Dedifferentiated amniotic fluid mesenchymal stem cell (primary cell): ENCODE measurements around the gene AMELY.
"Not testable (repeated sequence)": the region's sequence is repeated elsewhere in the genome, so short reads cannot be mapped to it uniquely, and the experiment has no call there.

ENCODE experiments used
- DNase-seq: peaks from one replicate; pipeline ENCODE4 v3.0.0-alpha.2; 2016; ENCODE audit errors: extremely low spot score

The AMELY gene, protein sequence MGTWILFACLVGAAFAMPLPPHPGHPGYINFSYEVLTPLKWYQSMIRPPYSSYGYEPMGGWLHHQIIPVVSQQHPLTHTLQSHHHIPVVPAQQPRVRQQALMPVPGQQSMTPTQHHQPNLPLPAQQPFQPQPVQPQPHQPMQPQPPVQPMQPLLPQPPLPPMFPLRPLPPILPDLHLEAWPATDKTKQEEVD

DNA sequence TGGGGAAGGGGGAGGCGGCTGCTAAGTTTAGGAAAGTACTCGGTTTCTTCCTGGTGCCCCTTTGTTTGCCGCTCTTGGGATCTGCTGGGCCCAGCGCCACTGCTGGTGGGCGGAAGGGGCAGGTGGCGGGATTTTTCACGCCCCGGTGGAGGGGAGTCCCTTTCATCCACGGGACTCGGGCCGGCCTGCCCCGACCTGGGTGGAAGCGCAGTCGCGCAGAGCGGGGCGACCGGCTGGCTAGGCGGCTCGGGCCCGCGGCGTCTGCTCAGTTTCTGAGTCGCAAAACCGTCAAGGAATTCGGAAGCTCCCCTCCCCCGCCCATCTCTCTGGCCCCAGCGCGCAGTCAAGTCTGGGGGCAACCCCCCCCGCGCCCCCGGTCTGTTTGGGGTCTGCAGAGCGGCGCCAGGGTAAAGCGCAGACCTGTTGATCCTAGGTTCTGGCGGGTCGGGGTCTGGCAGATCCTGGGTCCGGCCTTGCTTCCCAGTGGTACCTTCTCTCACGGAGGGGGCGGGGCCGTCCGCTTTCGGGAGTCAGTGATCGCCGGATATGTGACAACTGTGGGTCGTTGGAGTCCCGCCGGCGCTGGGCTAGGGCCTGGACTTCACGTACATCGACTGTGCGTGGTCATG, at the start of gene AMELY:
AMELY (minus strand) TSS at position 500 of the 629 bp plus-strand sequence. CDS start 39,144 bp downstream, outside the sequence.
- no peak for DNase-seq

DNA sequence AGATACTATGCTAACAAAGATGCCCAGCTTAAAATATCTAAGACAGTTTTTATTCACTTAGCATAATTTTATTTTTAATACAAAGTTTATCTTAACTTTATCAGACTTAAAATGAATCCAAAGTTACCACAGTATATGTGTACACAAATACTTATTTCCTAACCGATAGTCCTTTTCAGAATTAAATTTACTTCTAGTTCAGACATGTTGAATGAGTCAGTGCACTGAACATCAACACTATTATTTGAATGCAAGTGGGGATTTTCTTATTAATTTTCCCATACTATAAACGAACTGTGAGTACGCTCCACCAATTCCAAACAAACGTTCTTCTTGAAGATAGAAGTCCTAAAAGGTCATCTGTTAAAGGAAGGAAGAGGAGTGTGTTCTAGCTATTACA, 38.4 kb upstream of the AMELY start:
- DNase-seq = no peak

DNA sequence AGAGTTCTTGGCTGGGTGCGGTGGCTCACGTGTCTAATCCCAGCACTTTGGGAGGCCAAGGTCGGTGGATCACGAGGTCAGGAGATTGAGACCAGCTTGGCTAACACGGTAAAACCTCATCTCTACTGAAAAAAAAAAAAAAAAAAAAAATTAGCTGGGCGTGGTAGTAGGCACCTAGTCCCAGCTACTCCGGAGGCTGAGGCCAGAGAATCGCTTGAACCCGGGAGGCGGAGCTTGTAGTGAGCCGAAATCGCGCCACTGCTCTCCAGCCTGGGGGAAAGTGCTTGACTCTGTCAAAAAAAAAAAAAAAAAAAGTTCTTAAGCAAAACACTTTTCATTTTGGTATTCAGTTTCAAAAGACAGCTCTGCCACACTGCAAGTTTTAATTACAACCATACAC, 36.8 kb upstream of the AMELY start:
- no peak for DNase-seq

DNA sequence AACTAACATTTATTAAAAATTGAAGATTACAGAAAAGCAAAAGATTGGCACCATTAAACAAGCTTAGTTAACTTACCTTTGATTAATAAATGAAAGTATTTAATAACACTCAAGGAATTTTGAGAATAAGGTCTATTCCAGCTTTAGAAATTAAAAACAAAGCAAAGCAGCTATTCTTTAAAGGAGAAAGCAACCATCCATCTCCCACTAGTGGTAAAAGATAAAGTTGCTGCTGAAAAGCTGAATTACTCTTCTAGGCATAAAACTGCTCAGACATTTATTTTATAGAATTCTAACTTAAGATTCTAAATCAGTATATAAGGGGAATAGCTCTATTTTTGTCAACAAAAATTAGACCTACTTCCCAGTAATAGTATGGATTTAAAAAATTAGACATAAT, 36.1 kb upstream of the AMELY start:
- no peak for DNase-seq

DNA sequence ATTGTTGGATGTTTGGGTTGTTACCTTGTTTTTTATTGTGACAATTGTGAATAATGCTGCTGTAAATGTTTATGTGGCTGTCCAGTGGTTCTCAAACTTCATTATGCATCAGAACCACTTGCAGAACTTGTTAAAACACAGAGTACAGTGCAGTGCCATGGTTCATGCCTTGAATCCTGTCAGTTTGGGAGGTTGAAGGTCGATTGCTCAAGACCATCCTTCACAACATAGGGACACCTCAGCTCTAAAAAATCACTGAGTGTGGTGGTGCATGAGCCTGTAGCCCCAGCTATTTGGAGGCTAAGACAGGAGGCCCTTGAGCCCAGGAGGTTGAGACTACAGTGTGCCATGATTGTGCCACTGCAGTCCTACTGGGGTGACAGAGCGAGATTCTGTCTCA, 23.9 kb upstream of the AMELY start:
- DNase-seq = no peak

DNA sequence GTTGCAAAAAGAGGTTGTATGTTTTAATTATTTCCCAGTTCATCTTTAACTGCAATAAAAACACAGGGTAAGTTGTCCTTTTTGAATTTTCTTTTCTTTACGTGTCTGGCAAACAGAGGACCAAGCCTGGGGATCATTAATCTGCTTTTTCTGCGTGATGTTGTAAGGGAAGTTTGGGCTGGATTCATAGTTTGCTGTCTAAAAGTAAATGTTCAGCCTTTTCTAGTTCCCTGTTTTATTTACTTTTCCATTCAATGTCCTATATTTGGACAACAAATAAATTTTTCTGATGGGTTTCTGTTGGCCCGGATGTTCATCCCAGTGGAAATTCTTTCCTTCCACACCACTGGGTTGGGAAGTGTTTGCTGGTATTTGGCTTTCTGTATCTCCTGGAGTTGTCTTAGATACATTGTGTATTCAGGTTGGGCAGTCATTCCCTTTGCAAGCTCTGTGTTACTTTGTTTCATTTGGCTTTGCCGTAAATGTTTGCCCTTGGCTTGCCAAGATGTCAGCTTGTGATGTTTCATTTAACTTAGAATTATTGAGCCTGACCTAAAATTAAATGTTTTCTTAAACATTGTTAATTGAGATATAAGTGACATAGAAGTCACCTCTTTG, 20.3 kb upstream of the AMELY start:
- DNase-seq = no peak

DNA sequence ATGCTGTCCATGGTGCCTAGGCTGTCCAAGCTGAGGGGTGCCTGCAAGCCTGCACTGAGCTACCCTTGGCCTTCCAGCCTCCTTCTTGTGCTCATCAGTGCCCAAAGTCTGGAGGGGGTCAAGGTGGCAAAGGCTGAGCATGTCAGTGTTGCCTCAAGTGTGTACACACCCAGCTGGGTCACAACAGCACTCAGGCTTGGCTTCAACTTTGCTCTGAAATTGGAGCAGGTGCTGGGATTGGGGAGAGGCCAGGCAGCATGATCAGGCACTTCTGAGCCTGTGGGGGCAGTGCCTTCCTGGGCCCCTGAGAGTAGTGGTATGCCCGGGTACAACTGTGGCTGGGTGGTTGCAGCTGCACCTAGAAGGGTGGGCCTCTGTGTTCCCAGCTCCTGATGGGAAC, 17.7 kb upstream of the AMELY start:
- no peak for DNase-seq

DNA sequence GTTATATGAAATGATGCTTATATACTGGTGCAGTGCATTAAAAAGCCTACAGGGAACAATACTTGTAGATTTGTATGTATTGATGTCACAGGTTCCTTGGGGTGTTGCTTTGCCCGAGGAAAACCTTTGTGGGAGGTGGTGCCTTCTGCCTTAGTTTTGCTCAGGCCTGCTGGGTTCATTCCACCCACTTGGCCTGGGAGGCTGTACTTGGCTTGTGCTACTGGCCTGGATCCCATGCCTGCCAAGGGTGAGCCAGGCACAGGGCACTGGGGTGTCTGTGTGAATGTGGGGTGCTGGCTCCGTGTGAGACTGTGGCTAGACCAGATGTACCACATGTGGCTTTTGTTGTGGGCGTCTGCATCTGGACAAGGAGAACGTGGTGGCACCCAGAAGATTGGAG, 16.7 kb upstream of the AMELY start:
- DNase-seq = no peak

DNA sequence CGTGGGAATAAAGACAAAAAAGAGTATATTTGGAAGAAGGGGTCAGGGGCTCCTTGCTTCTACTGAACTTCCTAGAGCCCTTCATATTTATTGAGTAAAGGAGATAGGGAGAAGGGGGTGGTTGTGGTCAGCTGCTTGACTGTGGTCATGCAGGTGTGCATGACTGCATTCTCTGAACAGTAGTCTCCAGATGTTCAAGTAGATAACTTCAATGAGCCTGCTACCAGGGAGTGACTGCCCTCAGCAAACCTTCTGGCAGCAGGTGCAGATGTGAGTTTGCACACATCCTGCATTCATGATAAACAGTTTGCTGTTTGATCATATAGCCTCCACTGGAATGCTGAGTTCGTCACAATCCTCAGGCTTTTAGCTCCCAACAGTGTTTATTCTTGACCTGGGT, 9.5 kb upstream of the AMELY start:
- no peak for DNase-seq

DNA sequence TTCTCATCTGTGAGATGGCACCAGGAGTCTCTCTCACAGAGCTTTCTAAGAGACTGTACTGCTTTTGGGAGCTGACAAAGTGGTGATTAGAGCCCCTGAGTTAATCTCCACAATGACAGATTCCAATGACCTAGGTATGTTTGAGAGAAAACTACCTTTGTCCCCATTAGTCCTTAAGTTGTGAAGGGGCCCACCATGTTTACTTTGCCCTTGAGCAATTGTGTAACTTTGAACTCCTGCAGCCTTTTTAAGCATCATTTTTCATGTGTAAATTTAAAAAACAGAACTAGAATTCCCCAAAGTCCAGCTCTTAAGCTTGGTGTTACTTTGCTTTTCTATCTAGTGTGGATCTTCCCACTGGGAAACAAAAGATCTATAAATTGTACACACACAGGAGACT, 1.8 kb upstream of the AMELY start:
- DNase-seq = no peak

DNA sequence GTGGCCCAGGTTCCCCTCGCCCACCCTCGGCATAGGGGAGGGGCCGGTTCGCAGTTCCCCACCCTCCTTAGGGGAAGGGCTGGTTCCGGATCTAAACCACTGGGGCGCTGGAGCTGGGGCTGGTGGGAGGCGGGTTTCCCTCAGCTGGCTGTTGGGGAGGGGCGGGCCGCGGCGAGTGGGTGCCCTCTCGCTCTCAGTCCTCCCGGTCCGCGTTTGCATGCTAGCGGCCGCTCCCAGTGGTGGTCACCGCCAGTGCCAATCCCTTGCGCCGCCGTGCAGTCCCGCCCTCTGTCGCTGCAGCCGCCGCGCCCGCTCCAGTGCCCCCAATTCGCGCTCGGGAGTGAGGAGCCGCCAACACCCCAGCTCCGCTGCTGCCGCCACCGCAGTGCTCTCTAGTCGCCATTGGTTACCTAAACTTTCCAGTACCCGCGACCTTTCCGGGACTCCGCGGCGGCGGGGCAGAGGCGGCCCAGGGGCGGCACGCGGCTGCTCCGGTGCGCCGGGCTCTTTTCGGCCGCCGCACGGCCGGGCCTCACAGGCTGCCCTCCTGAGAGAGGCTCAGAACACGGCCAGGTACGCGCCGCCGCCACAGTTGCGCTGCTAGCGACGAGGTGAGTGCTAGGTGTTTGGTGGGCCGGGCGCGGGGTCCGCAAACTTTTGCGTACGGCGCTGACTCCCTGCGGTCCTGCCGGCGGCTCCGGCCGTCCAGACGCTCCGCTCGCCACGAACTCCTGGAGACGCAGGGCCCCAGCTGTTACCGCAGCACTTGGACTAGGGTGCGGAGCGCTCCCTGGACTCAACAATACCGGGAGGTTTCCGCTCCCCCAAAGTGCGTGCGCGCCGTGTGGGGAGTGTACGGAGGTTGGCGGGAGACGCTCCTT, 940 bp downstream of the AMELY start, which contains the start of gene TBL1Y:
TBL1Y (plus strand) TSS at position 326 of the 881 bp plus-strand sequence. CDS start 114,388 bp downstream, outside the sequence.
- DNase-seq = no peak

DNA sequence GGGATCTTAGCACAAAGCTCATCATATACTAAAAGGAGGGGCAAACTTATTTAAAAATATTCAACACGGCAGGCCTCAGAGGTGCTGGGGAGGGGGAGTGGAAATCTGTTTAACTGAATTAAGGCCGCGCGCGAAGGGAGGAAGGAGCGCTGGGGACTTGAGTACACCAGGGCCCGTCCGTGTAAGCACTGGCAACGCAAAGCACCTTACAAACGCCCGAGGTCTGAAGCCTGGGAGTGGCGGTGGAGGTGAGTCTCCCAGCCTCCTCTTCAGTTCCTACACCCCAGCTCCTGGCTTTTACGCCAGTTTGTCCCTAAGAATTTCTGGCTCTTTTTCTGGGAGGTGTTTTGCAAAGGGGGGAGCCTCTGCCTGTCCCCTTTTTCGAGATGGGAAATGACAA, 1.7 kb downstream of the AMELY start:
- no peak for DNase-seq

DNA sequence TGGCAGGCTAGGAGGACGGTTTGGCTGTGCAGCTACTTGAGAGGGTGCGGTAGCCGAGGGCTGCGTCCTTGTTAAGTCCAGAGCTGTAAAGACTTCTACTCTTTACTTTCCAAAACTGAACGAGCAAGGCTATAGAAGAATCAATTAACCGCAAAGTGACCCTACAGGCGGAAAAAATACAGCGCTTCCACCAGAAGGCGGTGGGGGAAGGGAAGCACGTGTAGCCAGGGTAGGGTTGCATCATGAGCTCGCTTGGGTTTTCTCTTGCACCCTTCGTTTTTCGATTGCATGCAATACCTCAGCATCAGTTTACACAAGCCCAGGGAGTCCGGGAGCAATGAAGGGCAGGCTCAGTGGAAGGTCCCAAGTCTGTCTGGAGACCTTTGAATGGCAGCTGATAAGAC, 2.4 kb downstream of the AMELY start:
- DNase-seq = no peak

DNA sequence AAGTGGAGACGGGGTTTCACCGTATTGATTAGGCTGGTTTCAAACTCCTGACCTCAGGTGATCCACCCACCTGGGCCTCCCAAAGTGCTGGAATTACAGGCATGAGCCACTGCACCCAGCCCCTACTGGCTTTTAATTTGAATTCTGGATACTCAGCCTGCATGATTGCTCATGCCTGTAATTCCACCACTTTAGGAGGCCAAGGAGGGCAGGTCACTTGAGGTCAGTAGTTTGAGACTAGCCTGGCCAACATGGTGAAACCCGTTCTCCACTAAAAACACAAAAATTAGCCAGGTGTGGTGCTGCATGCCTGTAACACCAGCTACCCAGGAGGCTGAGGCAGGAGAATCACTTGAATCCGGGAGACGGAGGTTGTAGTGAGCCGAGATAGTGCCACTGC, 3.5 kb downstream of the AMELY start:
- not testable (repeated sequence) for DNase-seq

DNA sequence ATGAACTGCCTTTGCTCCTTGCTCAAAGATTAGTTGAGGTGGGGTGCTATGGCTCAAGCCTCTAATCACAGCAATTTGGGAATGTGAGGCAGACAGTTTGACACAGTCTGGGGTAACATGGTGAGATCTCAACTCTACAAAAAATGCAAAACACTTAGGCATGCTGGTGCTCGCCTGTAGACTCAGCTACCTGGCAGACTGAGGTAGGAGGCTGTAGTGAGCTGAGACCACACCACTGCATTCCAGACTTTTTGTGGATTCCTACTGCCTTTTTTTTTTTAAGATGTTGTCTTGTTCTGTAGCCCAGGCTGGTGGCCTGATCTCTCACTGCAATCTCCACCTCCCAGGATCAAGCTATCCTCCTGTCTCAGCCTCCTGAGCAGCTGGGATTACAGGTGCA, 4.0 kb downstream of the AMELY start:
- DNase-seq = no peak

DNA sequence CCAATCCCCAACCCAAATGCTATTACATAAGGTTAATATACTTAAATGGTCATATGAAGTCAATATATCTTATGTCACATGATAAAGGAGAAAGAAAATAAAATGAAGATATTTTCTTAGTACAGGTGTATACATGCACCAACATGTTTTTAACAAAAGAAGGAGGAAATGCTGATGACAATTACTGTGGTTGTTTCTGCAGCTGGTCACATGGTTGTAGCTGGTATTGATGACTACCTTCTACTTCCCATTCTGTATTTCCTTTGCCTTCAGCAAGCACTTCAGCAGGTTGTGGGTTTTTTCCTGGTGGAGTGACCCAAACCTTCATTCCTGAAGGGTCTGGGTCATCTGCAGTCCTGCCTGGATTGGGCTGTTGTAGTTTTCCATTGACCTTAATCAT, 9.4 kb downstream of the AMELY start:
- not testable (repeated sequence) for DNase-seq

DNA sequence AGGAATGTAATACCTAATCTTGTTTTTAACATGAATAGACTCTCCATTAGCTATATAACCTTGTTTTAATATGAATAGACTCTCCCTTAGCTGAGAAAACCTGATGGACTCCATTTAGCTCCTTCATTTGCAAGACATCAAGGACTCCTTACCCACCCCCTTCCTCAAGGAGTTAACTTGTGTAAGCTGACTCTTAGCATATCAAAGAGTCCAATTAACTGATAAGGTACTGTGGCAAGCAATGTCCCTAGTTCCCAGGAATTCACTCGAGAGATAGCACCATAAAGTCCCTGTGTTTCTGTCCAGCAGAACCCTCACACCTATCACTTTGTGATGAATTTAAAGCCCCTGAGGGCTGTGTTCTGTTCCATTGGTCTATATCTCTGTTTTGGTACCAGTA, 16.3 kb downstream of the AMELY start:
- DNase-seq = no peak

DNA sequence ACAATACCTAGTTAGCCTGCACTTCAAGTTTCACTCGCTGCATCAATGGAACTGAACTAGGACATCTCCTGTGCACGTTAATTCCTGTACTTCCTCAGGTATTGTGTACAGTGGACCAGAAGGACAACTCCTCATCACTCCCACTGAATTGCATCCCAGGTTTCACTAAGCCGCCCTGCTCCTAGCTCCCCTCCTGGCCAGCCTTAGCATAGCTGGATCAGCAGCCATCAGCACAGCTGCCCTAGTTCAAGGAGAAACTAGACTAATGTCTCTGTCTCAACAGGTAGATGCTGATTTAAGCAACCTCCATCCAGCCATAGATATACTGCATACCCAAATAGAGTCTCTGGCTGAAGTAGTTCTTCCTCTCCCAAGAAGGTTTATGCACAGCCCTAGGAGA, 17.1 kb downstream of the AMELY start:
- DNase-seq = no peak

DNA sequence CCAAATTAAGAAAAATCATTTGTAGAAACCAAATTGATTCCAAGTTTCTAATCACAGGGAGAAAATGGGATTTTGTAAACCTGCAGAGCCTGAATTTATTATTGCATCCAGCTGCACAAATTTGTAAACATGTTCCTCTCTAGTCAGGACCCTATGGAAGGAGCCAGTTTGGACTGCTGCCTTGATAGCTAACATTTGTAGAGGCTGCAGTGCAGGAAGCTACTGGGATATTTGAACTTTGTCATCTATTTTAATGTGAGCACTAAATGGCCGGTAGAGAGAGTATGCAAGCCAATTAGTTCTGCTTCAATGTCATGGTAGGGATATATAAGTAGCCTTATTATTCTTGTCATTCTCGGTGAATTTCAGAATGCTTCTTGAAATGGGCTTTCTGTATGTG, 62.2 kb downstream of the AMELY start:
- DNase-seq = no peak

DNA sequence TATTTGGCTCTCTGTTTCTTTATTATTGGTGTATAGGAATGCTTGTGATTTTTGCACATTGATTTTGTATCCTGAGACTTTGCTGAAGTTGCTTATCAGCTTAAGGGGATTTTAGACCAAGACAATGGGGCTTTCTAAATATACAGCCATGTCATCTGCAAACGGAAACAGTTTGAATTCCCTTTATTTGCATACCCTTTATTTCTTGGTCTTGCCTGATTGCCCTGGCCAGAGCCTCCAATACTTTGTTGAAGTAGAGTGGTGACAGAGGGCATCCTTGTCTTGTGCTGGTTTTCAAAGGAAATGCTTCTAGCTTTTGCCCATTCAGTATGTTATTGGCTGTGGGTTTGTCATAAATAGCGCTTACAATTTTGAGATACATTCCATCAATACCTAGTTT, 68.9 kb downstream of the AMELY start:
- not testable (repeated sequence) for DNase-seq
